Kidney capillary endothelial cell (primary cell): Measurements from ENCODE around the gene ZNF248.
"Not testable (repeated sequence)": the region's sequence is repeated elsewhere in the genome, so short reads cannot be mapped to it uniquely, and the experiment has no call there.

Experiments used
- DNase-seq: peaks from one replicate; pipeline ENCODE4 v3.0.0-alpha.2; 2018; ENCODE audit warnings: low spot score

ZNF248 gene

DNA sequence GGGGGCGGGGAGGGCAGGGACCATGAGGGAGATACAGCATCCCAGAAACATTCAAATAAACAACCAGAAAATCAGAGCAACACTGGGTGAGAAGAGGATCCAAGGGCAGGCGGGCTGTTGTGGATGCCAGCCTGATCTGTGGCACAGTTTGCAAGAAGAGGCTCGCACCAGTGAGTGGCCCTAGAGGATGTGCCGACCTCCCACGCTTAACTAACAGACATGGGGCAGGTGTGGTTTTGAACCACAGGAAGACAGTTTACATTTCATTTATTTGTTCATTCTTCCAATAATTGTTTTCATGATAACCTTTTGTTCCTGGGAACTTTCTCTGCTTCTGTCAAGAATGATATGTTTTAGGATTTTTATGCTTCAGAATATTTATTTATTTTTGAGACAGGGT lies 115.6 kb downstream of the ZNF248 start:
- DNase-seq: no peak

DNA sequence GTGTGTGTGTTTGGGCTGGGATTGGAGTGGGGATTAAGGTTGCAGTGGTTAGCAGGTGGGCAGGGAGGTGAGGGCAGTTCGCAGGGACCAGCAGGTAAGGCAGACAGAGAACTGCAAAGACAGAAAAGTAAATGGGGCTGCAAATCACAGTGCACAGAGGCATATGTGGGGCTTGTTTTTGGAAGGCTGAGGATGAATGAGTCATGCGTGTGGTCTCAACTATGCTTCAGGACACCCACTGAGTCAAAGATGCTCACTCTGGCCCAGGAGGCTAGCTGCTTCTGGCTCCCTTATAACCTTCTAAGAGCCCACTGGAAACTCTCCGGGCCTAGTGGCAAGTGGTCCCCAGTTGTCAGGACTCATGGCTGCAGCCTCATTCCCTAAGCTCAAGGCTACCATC lies 118.2 kb downstream of the ZNF248 start:
- no peak for DNase-seq

DNA sequence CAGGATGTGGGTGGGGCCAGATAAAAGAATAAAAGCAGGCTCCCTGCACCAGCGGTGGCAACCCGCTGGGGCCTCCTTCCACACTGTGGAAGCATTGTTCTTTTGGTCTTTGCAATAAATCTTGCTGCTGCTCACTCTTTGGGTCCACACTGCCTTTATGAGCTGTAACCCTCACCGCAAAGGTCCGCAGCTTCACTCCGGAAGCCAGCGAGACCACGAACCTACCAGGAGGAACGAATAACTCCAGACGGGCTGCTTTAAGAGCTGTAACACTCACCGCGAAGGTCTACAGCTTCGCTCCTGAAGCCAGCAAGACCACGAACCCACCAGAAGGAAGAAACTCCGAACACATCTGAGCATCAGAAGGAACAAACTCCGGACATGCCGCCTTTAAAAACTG lies 119.2 kb downstream of the ZNF248 start:
- DNase-seq: not testable (repeated sequence)

DNA sequence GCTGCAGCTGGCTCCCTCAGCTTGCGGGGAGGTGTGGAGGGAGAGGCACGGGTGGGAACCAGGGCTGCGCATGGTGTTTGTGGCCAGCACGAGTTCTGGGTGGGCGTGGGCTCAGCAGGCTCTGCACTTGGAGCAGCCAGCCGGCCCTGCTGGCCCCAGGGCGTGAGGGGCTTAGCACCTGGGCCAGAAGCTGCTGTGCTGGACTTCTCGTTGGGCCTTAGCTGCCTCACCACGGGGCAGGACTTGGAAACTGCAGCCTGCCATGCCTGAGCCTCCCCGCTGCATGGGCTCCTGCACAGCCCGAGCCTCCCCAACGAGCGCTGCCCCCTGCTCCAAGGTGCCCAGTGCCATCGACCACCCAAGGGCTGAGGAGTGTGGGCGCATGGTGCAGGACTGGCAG lies 120.1 kb downstream of the ZNF248 start:
- DNase-seq: no peak

DNA sequence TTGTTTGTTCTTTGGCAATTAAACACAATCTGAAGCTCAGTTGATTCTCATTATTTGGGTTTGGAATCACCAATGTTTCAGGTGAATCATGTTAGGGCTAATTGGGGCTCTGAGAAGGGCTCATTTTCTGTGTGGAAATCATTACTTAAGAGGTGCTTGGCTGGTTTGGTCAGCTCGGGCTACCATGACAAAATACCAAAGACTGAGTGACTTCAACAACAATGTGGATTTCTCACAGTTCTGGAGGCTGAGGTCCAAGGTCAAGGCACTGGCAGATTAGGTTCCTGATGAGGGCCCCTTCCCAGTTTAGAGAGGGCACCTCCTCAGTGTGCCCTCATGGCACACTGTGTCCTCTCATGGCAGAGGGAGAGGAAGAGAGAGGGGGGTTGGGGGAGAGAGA lies 121.3 kb downstream of the ZNF248 start:
- DNase-seq: no peak

DNA sequence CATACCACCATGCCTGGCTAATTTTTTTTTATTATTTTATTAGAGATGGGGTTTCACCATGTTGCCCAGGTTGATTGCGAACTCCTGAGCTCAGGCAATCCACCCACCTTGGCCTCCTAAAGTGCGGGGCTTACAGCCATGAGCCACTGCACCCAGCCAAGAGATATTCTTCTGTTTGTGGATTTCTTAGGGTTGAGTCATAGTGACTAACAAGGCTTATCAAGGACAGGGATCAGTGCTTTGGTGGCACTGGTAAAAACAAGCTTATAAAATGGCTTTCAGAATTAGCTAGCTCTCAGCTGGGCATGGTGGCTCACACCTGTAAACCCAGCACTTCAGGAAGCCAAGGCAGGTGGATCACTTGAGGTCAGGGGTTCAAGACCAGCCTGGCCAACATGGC lies 122.4 kb downstream of the ZNF248 start:
- no peak for DNase-seq
